ENCODE data around the gene MYH9.

DNA sequence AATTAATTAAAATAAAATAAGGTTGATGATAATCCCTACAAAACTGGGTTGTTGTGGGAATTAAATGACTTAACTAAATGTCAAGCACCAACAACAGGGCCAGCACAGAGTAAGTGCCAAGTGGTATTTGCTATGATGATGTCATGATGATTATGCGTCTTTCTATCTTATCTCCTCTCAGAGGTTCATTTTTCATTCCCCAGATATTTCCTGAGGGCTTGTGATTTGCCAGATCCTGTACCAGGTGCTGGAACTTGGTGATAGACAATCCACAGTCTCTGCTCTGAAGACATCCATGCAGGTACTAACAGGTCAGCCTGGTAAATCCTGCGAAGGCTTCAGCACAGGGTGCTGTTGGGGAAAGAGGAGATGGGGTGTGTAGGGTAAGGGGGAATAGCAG lies 8.1 kb upstream of the MYH9 start:
- TF ChIP-seq, protein P1, sequence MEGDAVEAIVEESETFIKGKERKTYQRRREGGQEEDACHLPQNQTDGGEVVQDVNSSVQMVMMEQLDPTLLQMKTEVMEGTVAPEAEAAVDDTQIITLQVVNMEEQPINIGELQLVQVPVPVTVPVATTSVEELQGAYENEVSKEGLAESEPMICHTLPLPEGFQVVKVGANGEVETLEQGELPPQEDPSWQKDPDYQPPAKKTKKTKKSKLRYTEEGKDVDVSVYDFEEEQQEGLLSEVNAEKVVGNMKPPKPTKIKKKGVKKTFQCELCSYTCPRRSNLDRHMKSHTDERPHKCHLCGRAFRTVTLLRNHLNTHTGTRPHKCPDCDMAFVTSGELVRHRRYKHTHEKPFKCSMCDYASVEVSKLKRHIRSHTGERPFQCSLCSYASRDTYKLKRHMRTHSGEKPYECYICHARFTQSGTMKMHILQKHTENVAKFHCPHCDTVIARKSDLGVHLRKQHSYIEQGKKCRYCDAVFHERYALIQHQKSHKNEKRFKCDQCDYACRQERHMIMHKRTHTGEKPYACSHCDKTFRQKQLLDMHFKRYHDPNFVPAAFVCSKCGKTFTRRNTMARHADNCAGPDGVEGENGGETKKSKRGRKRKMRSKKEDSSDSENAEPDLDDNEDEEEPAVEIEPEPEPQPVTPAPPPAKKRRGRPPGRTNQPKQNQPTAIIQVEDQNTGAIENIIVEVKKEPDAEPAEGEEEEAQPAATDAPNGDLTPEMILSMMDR (IDR thresholded peaks at IDR 0.05) = no peak
- TF ChIP-seq, protein P2, sequence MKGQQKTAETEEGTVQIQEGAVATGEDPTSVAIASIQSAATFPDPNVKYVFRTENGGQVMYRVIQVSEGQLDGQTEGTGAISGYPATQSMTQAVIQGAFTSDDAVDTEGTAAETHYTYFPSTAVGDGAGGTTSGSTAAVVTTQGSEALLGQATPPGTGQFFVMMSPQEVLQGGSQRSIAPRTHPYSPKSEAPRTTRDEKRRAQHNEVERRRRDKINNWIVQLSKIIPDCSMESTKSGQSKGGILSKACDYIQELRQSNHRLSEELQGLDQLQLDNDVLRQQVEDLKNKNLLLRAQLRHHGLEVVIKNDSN (IDR thresholded peaks at IDR 0.05; ENCODE audit: borderline replicate concordance, low read depth) = no peak; the same call in 1 of the 2 replicates
- no peak for TF ChIP-seq TAF1 (IDR thresholded peaks at IDR 0.05; ENCODE audit: borderline replicate concordance, low read depth, low read length)
- no peak for TF ChIP-seq YY1 (IDR thresholded peaks at IDR 0.05; ENCODE audit: low read depth)
- no peak for TF ChIP-seq TEAD4 (IDR thresholded peaks at IDR 0.05; ENCODE audit: borderline replicate concordance, insufficient read depth)
- TF ChIP-seq RCOR1 (IDR thresholded peaks at IDR 0.05; ENCODE audit: low read length) = peak; percentile 52; the same call in 1 of the 2 replicates
- TF ChIP-seq POLR2AphosphoS5 (IDR thresholded peaks at IDR 0.05; ENCODE audit: low read depth, low read length) = no peak
- peak; percentile 56 for TF ChIP-seq NFIC (IDR thresholded peaks at IDR 0.05; ENCODE audit: borderline replicate concordance)
- no peak for TF ChIP-seq EZH2phosphoT487 (IDR thresholded peaks at IDR 0.05; ENCODE audit: borderline replicate concordance, low read depth)
- TF ChIP-seq EP300 (IDR thresholded peaks at IDR 0.05; ENCODE audit: borderline replicate concordance in 1 of 2, low read depth in 1 of 2, low read length in 1 of 2) = peak; percentile 40 to 61; a peak in 1 of 4 replicates
- TF ChIP-seq SIN3A (IDR thresholded peaks at IDR 0.05; ENCODE audit: borderline replicate concordance, low read depth, low read length) = no peak
- no peak for TF ChIP-seq NRF1 (IDR thresholded peaks at IDR 0.05; ENCODE audit: low read depth, low read length)
- TF ChIP-seq CHD2 (IDR thresholded peaks at IDR 0.05; ENCODE audit: low read length, partially characterized antibody) = no peak
- TF ChIP-seq, protein P3, sequence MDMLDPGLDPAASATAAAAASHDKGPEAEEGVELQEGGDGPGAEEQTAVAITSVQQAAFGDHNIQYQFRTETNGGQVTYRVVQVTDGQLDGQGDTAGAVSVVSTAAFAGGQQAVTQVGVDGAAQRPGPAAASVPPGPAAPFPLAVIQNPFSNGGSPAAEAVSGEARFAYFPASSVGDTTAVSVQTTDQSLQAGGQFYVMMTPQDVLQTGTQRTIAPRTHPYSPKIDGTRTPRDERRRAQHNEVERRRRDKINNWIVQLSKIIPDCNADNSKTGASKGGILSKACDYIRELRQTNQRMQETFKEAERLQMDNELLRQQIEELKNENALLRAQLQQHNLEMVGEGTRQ (IDR thresholded peaks at IDR 0.05; ENCODE audit: borderline replicate concordance, low read depth, low read length) = no peak

Measured in SK-N-SH (cell line).